Transverse colon (tissue), 4 donors: ENCODE results near the gene RAPGEF5. TPM values are rescaled to one million over a fixed set of nuclear protein-coding genes. Genes with fewer than 3 reads are reported as not detected.

Source experiments
- DNase-seq: peaks from one replicate; pipeline ENCODE4 v3.0.0-alpha.2; 2019
- H3K27ac ChIP-seq, 4 donors: fragments of 200-600 bp; sonication (generic); 2 replicates each; pipeline ENCODE4 v1.5.1; 2016 to 2018; ENCODE audit warnings: inconsistent platforms in 4 of 4
- H3K27me3 ChIP-seq: fragments of 200-600 bp; sonication (generic); 2 replicates; pipeline ENCODE4 v1.5.1; 2017; ENCODE audit warnings: inconsistent platforms
- H3K36me3 ChIP-seq, 4 donors: fragments of 200-600 bp; sonication (generic); 2 replicates each; pipeline ENCODE4 v1.5.1; 2017 to 2019; ENCODE audit warnings: inconsistent platforms in 4 of 4
- H3K4me1 ChIP-seq, 4 donors: fragments of 200-600 bp; sonication (generic); 2 replicates each; pipeline ENCODE4 v1.5.1; 2017 to 2020; ENCODE audit warnings: inconsistent platforms in 4 of 4
- H3K4me3 ChIP-seq, 4 donors: fragments of 200-600 bp; sonication (generic); 1 replicate in 1 of 4; 2 replicates in 3 of 4; pipeline versions ENCODE4 v1.5.1 to v1.6.1; 2017 to 2019; ENCODE audit warnings: inconsistent platforms in 4 of 4
- H3K9me3 ChIP-seq, 2 donors: fragments of 200-600 bp; sonication (generic); 2 replicates each; pipeline ENCODE4 v1.5.1; 2017 to 2019; ENCODE audit warnings: inconsistent platforms in 2 of 2
- EP300 ChIP-seq: sonication (generic); formaldehyde crosslinking; IDR thresholded peaks from one replicate; pipeline ENCODE4 v1.6.1; 2017; ENCODE audit warnings: antibody characterized with exemption, low read depth
- POLR2A ChIP-seq: fragments of 450-650 bp; IDR thresholded peaks from one replicate; pipeline ENCODE4 v1.6.1; 2016; ENCODE audit warnings: antibody characterized with exemption, mild to moderate bottlenecking, moderate library complexity
- POLR2AphosphoS5 ChIP-seq, 3 donors: sonication (generic); formaldehyde crosslinking; IDR thresholded peaks; one replicate each; pipeline ENCODE4 v1.6.1; 2016; ENCODE audit warnings: antibody characterized with exemption in 3 of 3
- WGBS, 2 donors: methylation state at CpG; one replicate each; pipeline ENCODE4 v1.1.5; 2018; ENCODE audit warnings: low coverage in 1 of 2; 5-methylcytosine and 5-hydroxymethylcytosine counted together
- in situ Hi-C, 4 donors: fragments of 200-750 bp; cut with MboI; loops; one replicate each; pipeline versions ENCODE4 v1.15.0 to v1.15.1; 2017; ENCODE audit warnings: low sequenced_read_pairs in 3 of 4, low pct_ligation_motif_present in 1 of 4, low pct_unique_long_range_greater_than_20kb in 1 of 4
- intact Hi-C: fragments of 100-400 bp; cut with DNase I; formaldehyde crosslinking; loops from one replicate; pipeline ENCODE4 v1.15.1; 2023; ENCODE audit warnings: low total_unique reads
- total RNA-seq, 4 donors: library from RNA; depleted of rRNA; stranded (reverse); fragments of >200 nt; gene quantifications; one replicate each; pipeline ENCODE4 v1.1.0, GENCODE V29; 2016
- TF ChIP-seq, protein P1 (sequence below), 5 experiments: fragments of 200-600 bp in 3 of 5; fragments of 450-650 bp in 2 of 5; sonication (generic) in 3 of 5; IDR thresholded peaks; 1 replicate in 2 of 5; 2 replicates in 3 of 5; pipeline ENCODE4 v1.5.1; 2016 to 2017; ENCODE audit warnings: antibody characterized with exemption in 5 of 5, inconsistent platforms in 3 of 5, mild to moderate bottlenecking in 2 of 5, moderate library complexity in 1 of 5

The RAPGEF5 gene, protein sequence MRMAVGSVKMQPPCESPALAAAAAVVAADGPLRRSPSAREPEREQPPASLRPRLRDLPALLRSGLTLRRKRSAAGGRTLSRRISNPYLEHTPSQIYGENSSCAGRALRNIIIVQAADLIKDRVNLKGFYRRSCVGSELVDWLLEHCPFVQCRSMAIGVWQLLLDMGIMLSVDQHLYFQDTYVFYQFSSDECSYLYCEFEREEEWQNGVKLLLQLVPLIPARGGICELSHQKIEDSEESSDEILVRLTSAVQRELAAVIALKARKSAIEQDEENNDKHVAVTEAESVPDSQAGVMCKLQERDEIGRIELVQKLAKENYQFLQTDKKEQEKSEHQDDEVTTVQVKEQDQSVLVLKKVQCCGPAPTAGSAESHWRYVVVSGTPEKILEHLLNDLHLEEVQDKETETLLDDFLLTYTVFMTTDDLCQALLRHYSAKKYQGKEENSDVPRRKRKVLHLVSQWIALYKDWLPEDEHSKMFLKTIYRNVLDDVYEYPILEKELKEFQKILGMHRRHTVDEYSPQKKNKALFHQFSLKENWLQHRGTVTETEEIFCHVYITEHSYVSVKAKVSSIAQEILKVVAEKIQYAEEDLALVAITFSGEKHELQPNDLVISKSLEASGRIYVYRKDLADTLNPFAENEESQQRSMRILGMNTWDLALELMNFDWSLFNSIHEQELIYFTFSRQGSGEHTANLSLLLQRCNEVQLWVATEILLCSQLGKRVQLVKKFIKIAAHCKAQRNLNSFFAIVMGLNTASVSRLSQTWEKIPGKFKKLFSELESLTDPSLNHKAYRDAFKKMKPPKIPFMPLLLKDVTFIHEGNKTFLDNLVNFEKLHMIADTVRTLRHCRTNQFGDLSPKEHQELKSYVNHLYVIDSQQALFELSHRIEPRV
- 100 to 1,000 TPM in 2 of 4 donors, 10 to 100 TPM in 2; 82.3 to 112 (median 100) TPM for total RNA-seq

DNA sequence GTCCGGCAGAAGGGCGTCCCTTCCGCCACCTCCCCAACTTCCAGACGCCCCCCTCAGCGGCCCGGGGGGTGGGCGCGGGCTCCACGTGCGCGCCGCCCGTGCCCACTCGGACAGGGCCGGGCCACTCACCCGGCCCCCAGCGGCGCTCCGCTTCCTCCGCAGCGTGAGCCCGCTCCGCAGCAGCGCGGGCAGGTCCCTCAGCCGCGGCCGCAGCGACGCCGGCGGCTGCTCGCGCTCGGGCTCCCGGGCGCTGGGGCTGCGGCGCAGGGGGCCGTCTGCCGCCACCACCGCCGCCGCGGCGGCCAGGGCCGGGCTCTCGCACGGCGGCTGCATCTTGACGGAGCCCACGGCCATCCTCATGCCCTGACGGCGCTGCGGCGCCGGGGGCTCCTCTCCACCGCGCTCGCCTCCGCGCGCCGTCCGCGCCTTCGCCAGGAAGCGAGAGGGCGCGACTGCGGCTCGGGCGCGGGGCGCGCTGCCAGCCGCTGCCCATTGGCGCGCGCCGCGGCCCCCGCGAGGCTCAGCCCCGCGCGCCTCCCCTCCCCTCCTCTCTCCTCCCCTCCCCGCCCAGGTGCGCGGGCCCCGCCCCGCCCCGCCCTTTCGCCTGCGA, at the start of gene RAPGEF5:
RAPGEF5 (minus strand) TSS at position 454 of the 610 bp plus-strand sequence; CDS start at position 360, 94 bp downstream.
- 2% methylated on average over 22 of the region's 95 CpGs; no CpG with 5 or more reads in 1 of the 2 donors for WGBS, 2 donors
- peaks cover 22% of the 10 kb centered on the region for H3K27me3 ChIP-seq
- no peaks in the 10 kb centered on the region for H3K9me3 ChIP-seq
- no peaks in the 10 kb centered on the region for H3K36me3 ChIP-seq
- H3K4me1 ChIP-seq = peaks cover 0 to 51% (median 15%) of the 10 kb centered on the region in 4 donors
- DNase-seq = peak; percentile 75
- H3K27ac ChIP-seq = peak within 1 kb of the TSS; percentile 84 to 92 (median 90)
- H3K4me3 ChIP-seq = peak within 1 kb of the TSS; percentile 29 to 76 (median 68)
- peak in 2 of 3 donors; percentile 54 to 57 for TF ChIP-seq POLR2AphosphoS5 (IDR thresholded peaks at IDR 0.05)
- no peak for TF ChIP-seq EP300
- TF ChIP-seq POLR2A = no peak
- TF ChIP-seq, protein P1, sequence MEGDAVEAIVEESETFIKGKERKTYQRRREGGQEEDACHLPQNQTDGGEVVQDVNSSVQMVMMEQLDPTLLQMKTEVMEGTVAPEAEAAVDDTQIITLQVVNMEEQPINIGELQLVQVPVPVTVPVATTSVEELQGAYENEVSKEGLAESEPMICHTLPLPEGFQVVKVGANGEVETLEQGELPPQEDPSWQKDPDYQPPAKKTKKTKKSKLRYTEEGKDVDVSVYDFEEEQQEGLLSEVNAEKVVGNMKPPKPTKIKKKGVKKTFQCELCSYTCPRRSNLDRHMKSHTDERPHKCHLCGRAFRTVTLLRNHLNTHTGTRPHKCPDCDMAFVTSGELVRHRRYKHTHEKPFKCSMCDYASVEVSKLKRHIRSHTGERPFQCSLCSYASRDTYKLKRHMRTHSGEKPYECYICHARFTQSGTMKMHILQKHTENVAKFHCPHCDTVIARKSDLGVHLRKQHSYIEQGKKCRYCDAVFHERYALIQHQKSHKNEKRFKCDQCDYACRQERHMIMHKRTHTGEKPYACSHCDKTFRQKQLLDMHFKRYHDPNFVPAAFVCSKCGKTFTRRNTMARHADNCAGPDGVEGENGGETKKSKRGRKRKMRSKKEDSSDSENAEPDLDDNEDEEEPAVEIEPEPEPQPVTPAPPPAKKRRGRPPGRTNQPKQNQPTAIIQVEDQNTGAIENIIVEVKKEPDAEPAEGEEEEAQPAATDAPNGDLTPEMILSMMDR (IDR thresholded peaks at IDR 0.05) = no peak
- in situ Hi-C loops = no loop called here
- intact Hi-C loops = no loop called here

DNA sequence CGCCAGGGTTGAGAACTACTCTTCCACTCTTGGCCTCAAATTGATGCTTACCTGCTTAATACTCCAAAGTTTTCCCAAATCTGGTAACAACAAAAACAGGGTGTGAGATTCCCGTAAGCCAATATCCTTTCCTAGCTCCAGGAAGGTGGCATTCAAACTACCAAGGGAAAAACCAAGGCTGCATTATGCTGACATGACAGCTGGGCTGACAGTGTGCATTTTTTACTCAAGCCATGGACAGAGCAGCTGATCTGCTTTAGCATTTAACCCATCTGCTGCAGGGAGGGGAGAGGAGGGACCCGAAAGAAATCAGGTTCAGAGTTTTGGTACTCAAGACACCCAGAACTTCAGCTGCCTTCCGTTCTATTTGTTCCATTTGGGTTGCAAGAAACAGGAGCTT, 49.8 kb upstream of the RAPGEF5 start:
- no peak for DNase-seq
- 80 to 92% methylated on average over 1 to 4 of the region's 4 CpGs for WGBS, 2 donors
- H3K4me1 ChIP-seq = no peaks in the 10 kb centered on the region

DNA sequence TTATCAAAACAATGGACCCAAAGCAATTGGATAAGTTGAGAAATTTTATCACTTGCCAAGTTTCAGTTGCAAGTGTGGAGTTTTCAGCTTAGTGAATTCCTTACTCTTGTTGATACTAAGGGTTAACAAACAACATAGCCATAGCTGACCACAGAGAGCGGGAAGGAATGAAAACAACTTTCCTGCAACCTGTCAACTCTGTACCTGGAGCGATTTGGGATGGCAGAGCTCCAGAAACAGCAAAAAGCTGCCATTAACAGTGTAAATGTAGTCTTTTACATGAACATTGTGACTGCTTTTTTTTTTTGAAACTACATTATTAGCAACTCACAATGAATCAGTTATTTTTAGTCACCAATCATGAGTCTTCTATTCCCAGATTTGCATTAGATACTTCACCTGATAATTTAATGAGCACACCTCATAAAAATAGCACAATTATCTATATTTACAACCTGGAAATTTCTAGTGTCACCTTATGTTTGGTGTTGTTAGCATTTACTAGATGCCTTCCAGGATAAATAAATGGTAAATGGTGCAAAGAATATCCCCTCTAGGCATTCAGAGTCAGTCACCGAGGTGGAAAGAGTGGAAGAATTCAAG, 47.6 kb upstream of the RAPGEF5 start:
- no peaks in the 10 kb centered on the region for H3K27me3 ChIP-seq
- no peak overlapping the region for H3K27ac ChIP-seq
- in situ Hi-C loops (no loop called here), intact Hi-C loops (no loop called here)
- no peaks in the 10 kb centered on the region for H3K9me3 ChIP-seq
- H3K36me3 ChIP-seq = no peaks in the 10 kb centered on the region
- WGBS, 2 donors = 79% methylated on average over 3 of the region's 3 CpGs
- no peaks in the 10 kb centered on the region for H3K4me1 ChIP-seq
- H3K4me3 ChIP-seq = no peak overlapping the region
- no peak for TF ChIP-seq EP300
- TF ChIP-seq, protein P1 (IDR thresholded peaks at IDR 0.05) = no peak
- TF ChIP-seq POLR2A = no peak
- no peak for TF ChIP-seq POLR2AphosphoS5 (IDR thresholded peaks at IDR 0.05)
- no peak for DNase-seq

More for the DNA sequence above, 49.8 kb upstream of the RAPGEF5 start:
- no peaks in the 10 kb centered on the region for H3K36me3 ChIP-seq
- no peaks in the 10 kb centered on the region for H3K27me3 ChIP-seq
- no peak overlapping the region for H3K4me3 ChIP-seq
- H3K27ac ChIP-seq = no peak overlapping the region
- no peaks in the 10 kb centered on the region for H3K9me3 ChIP-seq
- intact Hi-C loops = no loop called here
- in situ Hi-C loops = no loop called here
- TF ChIP-seq POLR2AphosphoS5 (IDR thresholded peaks at IDR 0.05) (no peak), EP300 (no peak), POLR2A (no peak)
- TF ChIP-seq, protein P1 (IDR thresholded peaks at IDR 0.05) = no peak
